ENCODE results near the gene SMARCA4.

DNA sequence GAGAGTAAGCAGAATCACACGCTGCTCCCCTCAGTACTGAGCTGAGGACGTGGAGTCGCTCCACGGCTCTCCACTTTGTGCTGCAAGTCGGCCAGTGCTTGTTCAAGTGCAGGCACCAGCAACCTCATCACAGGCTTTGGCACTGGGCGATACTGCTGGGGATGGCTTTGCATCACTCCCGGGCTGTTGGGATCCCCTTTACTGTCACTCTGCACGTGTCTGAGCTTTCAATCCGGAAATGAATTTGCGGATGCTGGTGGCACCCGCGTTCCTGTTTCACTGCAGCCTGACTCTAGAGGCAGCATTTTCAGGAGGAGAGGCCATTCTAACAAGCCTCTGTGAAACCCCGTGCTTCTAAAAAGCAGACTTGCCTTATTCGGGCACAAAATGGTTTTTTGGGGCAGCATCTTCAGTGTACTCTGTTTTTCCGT is 19.1 kb downstream of the SMARCA4 start:
- no peak for TF ChIP-seq YY1 (IDR thresholded peaks at IDR 0.05; ENCODE audit: insufficient read depth, insufficient read length)
- no peak for TF ChIP-seq ZNF274 (IDR thresholded peaks at IDR 0.05; ENCODE audit: low read depth, low read length)

Measured in NT2/D1 (cell line).